ENCODE results near the gene PACS1.
"Not testable (repeated sequence)": the region's sequence is repeated elsewhere in the genome, so short reads cannot be mapped to it uniquely, and the experiment has no call there.

The PACS1 gene

GRCh38 chr11:66112041-66112491 is 42.0 kb downstream of the PACS1 start:
- no peak for DNase-seq

GRCh38 chr11:66112601-66113499 is 42.8 kb downstream of the PACS1 start:
- DNase-seq, result no peak

- DNase-seq, result not testable (repeated sequence)
Measured at GRCh38 chr11:66114957-66115356, 44.9 kb downstream of the PACS1 start.

- no peak for DNase-seq
Measured at GRCh38 chr11:66115638-66116301, 45.7 kb downstream of the PACS1 start.

- DNase-seq, result no peak
Measured at GRCh38 chr11:66116576-66117361, 46.7 kb downstream of the PACS1 start.

GRCh38 chr11:66118847-66119246 is 48.8 kb downstream of the PACS1 start:
- no peak for DNase-seq

- no peak for DNase-seq
Measured at GRCh38 chr11:66119348-66120133, 49.5 kb downstream of the PACS1 start.

GRCh38 chr11:66121466-66121865 is 51.4 kb downstream of the PACS1 start:
- DNase-seq, result no peak

- no peak for DNase-seq
Measured at GRCh38 chr11:66123902-66124301, 53.8 kb downstream of the PACS1 start.

GRCh38 chr11:66124564-66124963 is 54.5 kb downstream of the PACS1 start:
- DNase-seq, result no peak

- DNase-seq, result no peak
Measured at GRCh38 chr11:66126064-66126463, 56.0 kb downstream of the PACS1 start.

- no peak for DNase-seq
Measured at GRCh38 chr11:66126808-66127555, 56.9 kb downstream of the PACS1 start.

GRCh38 chr11:66130978-66131377 is 60.9 kb downstream of the PACS1 start:
- DNase-seq, result no peak

GRCh38 chr11:66131937-66132632 is 62.0 kb downstream of the PACS1 start:
- DNase-seq, result no peak

- no peak for DNase-seq
Measured at GRCh38 chr11:66133216-66133775, 63.2 kb downstream of the PACS1 start.

GRCh38 chr11:66136752-66137123 is 66.7 kb downstream of the PACS1 start:
- no peak for DNase-seq

- no peak for DNase-seq
Measured at GRCh38 chr11:66139817-66140404, 69.8 kb downstream of the PACS1 start.

GRCh38 chr11:66142370-66143263 is 72.5 kb downstream of the PACS1 start:
- DNase-seq, result no peak

GRCh38 chr11:66143264-66143566 is 73.1 kb downstream of the PACS1 start:
- no peak for DNase-seq

All from NCI-H2081 (cell line).